ENCODE results near the gene ZNF462.
"Not testable (repeated sequence)": the region's sequence is repeated elsewhere in the genome, so short reads cannot be mapped to it uniquely, and the experiment has no call there.

The ZNF462 gene

GRCh38 chr9:106892632-106893031 is 29.7 kb downstream of the ZNF462 start:
- no peak for DNase-seq

- no peak for DNase-seq
These were observed 30.1 kb downstream of the ZNF462 start for GRCh38 chr9:106893088-106893487.

DNA sequence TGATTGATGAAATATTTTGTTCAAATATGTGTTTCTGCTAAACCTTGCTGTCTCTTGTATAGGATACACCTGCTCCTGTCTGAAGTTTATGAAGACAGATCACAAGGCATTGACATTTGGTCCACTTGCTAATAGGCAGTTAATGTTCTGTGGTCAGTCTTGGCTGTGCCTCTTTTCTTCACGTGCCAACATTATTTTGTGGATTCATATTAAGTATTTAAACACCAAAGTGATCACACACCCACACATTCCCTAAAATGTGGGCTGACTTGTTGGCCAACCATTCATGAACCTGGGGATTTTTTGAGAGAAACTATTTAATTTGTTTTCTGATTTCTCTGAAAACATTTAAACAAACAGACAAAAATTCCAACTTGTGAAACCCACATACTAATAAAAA is 33.7 kb downstream of the ZNF462 start:
- DNase-seq: no peak

GRCh38 chr9:106897236-106897635 is 34.3 kb downstream of the ZNF462 start:
- no peak for DNase-seq

DNA sequence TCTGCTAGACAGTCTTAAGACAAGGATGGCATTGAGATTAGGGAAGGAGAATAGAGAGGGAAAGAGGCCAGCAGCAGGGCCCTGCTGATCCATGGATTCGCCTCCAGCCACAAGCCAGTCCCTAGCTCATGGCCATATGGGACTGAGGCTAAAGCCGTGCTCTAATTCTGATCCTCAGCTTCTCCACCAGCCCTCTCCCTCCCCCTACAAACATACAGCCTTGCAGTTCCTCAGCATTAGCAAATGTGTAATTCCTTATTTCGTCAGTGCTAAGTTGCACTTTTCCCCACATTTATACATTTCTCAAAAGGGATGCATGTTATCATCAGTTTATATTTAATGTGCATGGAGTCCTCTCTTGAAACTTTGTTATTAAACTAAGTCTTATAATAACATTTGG is 34.8 kb downstream of the ZNF462 start:
- DNase-seq: no peak

DNA sequence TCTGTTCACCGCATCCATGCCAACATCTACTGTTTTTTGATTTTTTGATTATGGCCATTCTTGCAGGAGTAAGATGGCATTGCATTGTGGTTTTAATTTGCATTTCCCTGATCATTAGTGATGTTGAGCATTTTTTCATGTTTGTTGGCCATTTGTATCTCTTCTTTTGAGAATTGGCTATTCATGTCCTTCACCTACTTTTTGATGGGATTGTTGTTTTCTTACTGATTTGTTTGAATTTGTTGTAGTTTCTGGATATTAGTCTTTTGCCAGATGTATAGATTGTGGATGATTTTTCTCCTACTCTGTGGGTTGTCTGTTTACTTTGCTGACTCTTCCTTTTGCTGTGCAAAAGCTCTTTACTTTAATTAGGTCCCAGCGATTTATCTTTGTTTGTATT is 37.6 kb downstream of the ZNF462 start:
- DNase-seq: not testable (repeated sequence)

- DNase-seq: no peak
These were observed 43.2 kb downstream of the ZNF462 start for GRCh38 chr9:106906129-106906528.

GRCh38 chr9:106911951-106912350 is 49.0 kb downstream of the ZNF462 start:
- no peak for DNase-seq

DNA sequence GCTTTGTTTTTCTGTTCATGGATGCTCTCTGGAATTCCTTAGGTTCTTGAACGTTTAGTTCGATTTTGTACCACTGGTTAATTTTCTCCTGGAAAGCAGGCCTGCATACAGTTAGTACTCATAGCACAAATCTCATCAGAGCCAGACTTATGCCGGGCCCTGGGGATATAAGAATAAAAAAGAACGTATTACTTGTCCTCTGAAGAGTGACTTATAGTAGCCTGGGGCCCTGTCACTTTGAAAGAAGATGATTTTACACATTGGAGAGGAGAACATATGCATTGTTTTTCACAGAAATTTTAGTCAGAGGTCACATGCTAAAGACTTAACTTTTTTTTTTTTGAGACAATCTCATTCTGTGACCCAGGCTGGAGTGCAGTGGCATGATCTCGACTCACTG is 50.3 kb downstream of the ZNF462 start:
- no peak for DNase-seq

DNA sequence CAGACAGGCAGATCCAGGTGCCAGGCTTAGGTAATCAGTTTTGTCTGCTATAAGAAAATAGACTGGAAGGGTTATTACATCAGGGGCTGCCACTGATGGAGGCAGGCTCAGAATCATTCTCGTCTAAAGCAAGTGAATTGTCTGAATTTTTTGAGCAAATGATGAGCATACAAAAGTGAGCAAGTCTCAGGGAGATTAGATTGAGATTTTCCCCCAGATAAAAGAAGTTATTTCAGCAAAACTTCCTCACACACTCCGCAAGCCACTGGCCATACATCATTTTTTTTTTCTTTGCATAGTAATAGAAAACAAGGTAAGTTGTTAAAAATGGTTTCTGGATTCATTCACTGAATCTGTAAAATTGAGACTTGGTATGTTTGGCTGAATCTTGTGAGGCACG is 52.9 kb downstream of the ZNF462 start:
- DNase-seq: no peak

DNA sequence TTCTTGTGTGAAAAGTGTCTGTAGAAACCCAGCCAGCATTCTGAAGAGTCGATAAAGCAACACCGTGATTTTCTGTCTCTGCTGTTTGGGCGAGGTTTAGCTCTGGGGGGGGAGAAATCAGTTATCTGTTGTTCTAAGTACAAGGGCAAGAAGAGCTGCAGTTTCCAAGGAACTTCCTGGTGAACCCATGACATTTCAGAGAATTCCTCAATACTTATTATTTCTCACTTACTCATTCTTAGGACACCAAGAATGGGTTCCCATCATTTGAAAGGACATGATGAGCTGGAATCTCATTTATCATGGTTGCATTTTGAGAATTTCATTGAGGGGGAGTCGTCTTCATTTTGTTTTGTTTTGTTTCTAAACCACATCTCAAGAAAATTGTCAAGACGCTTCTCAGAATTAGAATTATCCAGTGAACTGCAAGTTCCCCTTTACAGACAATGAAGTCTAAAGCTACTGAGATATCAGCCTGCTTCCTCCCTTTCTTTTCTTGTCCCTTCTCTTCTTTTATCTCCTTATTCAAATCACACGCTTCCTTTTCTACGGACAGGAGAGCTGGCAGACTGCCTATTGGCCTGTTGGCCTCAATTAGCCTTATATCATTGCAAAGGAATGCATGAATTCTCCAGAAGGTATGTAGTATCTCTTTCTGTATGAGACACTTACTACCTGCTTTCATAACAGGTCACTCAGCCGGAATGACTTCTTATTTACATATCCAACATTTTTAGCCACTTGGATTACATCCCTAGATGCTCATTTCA is 53.7 kb downstream of the ZNF462 start:
- no peak for DNase-seq

- DNase-seq: no peak
These were observed 56.0 kb downstream of the ZNF462 start for GRCh38 chr9:106918825-106919509.

DNA sequence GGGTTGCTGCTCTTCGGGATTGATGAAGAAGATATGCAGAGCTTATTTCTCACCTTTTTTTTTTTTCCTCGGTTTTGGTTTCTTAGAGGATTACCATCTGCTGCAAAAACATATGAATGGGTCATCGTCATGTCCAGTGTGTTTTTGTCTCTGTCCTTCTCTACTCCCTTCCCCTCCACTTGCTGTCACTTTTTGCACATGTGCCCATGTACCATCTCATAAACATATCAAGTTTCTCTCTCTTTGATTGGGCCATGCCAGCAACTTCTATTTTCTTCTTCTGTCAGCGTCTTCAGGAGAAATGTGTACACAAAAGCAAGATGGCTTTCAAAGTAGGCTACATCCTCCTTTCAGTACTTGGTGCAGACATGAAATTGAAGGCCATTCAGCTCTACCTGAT is 57.1 kb downstream of the ZNF462 start:
- no peak for DNase-seq

DNA sequence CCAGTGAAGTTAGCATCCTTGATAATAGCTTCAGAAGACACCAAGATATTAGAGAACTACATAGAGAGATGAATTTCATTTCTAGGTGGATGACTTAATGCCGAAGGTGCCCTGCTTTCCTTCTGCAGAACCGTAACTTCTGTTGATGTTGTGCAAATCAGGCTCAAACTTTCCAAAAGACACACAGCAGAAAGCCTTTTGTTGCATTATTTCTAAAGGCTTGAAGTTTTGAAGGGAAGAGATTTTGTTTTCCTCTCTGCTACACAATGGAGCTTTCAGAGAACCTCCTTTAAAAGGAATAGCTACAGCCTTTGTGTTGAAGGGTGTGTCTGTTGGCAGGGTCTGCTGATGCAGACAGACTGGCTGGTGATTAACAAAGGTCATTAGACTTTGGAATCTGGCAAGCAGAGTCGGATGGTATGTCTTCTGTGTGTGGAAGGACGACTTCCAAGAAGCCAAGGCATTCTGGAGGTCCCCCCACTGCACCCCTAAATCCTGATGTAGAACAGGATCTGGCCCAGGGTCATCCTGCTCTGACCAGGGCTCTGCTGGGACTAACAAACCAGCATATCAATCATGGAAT is 57.8 kb downstream of the ZNF462 start:
- DNase-seq: no peak

- DNase-seq: peak; percentile 30
These were observed 58.5 kb downstream of the ZNF462 start for GRCh38 chr9:106921341-106921899.

DNA sequence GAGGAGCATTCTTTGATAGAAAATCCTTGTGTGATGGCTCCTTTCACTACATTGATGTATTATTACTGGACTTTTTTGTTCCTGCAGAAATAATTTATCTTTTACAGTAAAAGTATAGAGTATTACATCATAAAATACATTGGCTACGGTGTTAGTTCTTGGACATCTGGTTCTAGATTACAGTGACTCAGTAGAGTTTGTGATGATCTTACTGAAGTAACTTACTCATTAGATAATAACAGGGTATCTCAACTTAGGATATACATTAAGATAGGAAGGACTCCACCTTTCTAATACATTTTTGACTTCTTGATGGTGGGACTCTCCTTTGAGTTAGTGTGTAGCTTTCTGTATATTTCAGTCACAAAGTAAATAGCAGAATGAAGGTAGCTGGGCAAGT is 59.1 kb downstream of the ZNF462 start:
- no peak for DNase-seq

GRCh38 chr9:106925392-106925791 is 62.4 kb downstream of the ZNF462 start:
- no peak for DNase-seq

GRCh38 chr9:106927916-106928315 is 65.0 kb downstream of the ZNF462 start:
- no peak for DNase-seq

DNA sequence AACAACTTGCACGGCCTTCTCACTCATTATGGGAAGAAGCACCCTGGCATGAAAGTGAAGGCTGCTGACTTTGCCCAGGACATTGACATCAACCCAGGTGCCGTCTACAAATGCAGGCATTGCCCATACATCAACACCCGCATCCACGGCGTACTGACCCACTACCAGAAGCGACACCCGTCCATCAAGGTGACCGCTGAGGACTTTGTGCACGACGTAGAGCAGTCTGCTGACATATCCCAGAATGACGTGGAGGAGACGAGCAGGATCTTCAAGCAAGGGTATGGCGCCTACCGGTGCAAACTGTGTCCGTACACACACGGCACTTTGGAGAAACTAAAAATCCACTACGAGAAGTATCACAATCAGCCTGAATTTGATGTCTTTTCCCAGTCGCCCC is 65.4 kb downstream of the ZNF462 start:
- no peak for DNase-seq

- no peak for DNase-seq
These were observed 66.7 kb downstream of the ZNF462 start for GRCh38 chr9:106929471-106930177.

GRCh38 chr9:106930477-106930876 is 67.5 kb downstream of the ZNF462 start:
- no peak for DNase-seq

DNA sequence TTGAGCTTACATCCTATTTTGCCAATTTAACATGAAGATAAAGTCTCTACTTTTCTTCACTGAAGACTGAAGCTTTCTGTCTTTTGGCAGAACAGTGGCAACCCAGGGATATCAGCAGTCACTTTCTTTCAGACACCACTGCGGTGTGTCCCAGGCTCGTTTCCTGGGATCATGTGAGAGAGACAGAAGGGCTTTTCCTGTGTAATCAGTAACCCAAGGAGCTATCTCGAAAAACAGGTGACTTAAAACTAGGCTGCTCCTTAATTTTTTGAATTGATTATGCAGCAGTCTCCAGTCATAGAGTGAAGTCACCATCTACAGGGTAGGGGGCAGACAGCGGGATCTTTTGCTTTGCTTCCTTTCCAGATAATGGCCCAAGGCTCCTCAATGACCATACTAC is 68.5 kb downstream of the ZNF462 start:
- DNase-seq: no peak

GRCh38 chr9:106932178-106932577 is 69.2 kb downstream of the ZNF462 start:
- DNase-seq: no peak
